ENCODE measurements around the gene CLIP2. TPM values are rescaled to one million over a fixed set of nuclear protein-coding genes. Genes with fewer than 3 reads are reported as not detected.

The CLIP2 gene
- total and polyA plus RNA-seq, 12 donors: 4.5 to 11.3 (median 6.6) TPM

DNA sequence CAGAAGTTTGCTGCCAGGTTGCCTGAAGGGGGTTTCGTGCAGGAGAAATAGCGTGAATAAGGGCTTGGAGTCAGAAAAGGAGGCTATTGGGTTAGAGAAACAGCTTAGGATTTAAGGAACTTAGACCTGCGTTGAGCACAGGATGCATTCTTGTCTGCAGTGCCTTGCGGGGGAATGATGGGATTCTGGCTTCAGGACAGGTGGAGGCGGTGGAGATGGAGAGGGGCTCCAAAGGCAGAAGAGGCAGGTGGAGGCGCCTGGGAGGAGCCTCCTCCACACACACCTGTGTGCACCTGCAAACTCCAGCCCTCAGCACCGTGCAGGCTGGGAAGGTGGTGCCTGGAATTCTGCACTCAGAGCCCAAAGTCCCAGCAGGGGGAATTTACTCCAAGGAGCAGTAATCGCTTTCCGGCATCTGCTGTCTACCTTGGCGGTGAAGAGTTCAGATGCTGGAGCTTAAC is 1.8 kb downstream of the CLIP2 start:
- peak overlapping the region in 7 of 10 donors; percentile 68 to 91 (median 82) for H3K4me3 ChIP-seq

DNA sequence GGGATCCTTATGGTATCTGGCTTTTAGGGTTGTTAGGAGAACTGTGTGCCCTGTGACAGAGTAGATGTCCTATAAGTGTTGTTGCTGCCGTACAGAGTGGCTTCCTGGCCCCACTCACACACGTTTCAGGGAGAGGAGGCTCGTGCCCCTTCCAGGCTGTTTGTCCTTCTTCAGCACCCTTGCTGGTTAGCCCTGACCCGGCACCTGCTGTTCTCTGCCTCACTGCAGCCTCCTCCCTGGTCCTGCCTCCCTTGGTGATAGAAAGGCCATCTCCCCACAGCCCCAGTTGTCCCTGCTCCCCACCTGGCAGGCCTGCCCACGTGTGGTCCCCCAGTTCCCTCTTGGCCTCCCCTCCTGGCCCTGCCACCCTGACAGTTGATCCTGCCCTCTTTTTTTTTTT is 2.3 kb downstream of the CLIP2 start:
- Histone ChIP-seq H3K4me3 (no peak overlapping the region), H3K4me1 (peaks cover 18 to 61% (median 47%) of the 10 kb centered on the region in 9 donors), H3K36me3 (no peaks in the 10 kb centered on the region), H3K9me3 (peaks cover 0 to 2% (median 0%) of the 10 kb centered on the region in 11 donors), H3K27ac (no peak overlapping the region), H3K27me3 (no peaks in the 10 kb centered on the region)
- WGBS, 2 donors: 83 to 87% methylated on average over 5 of the region's 5 CpGs
- intact Hi-C loops (cut with DNase I): loop anchor here in 6 of 10 donors (5.0 to 10.0 kb wide), 8 partner anchors 34 to 103 kb away; partner anchors contain the start of gene RFC2 (in 2 of the 6)
- no peak for ATAC-seq
- DNase-seq: no peak
- TF ChIP-seq, protein P1, sequence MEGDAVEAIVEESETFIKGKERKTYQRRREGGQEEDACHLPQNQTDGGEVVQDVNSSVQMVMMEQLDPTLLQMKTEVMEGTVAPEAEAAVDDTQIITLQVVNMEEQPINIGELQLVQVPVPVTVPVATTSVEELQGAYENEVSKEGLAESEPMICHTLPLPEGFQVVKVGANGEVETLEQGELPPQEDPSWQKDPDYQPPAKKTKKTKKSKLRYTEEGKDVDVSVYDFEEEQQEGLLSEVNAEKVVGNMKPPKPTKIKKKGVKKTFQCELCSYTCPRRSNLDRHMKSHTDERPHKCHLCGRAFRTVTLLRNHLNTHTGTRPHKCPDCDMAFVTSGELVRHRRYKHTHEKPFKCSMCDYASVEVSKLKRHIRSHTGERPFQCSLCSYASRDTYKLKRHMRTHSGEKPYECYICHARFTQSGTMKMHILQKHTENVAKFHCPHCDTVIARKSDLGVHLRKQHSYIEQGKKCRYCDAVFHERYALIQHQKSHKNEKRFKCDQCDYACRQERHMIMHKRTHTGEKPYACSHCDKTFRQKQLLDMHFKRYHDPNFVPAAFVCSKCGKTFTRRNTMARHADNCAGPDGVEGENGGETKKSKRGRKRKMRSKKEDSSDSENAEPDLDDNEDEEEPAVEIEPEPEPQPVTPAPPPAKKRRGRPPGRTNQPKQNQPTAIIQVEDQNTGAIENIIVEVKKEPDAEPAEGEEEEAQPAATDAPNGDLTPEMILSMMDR (IDR thresholded peaks at IDR 0.05): no peak

More for the DNA sequence above, 1.8 kb downstream of the CLIP2 start:
- H3K4me1 ChIP-seq: peaks cover 18 to 61% (median 47%) of the 10 kb centered on the region in 9 donors
- no peaks in the 10 kb centered on the region for H3K27me3 ChIP-seq
- DNase-seq: no peak
- H3K9me3 ChIP-seq: no peaks in the 10 kb centered on the region
- no peak for ATAC-seq
- intact Hi-C loops (cut with DNase I): loop anchor here in 6 of 10 donors (5.0 to 10.0 kb wide), 8 partner anchors 34 to 104 kb away; partner anchors contain the start of gene RFC2 (in 2 of the 6)
- no peak overlapping the region for H3K27ac ChIP-seq
- 72 to 76% methylated on average over 10 of the region's 10 CpGs for WGBS, 2 donors
- TF ChIP-seq, protein P1 (IDR thresholded peaks at IDR 0.05): no peak
- no peaks in the 10 kb centered on the region for H3K36me3 ChIP-seq

DNA sequence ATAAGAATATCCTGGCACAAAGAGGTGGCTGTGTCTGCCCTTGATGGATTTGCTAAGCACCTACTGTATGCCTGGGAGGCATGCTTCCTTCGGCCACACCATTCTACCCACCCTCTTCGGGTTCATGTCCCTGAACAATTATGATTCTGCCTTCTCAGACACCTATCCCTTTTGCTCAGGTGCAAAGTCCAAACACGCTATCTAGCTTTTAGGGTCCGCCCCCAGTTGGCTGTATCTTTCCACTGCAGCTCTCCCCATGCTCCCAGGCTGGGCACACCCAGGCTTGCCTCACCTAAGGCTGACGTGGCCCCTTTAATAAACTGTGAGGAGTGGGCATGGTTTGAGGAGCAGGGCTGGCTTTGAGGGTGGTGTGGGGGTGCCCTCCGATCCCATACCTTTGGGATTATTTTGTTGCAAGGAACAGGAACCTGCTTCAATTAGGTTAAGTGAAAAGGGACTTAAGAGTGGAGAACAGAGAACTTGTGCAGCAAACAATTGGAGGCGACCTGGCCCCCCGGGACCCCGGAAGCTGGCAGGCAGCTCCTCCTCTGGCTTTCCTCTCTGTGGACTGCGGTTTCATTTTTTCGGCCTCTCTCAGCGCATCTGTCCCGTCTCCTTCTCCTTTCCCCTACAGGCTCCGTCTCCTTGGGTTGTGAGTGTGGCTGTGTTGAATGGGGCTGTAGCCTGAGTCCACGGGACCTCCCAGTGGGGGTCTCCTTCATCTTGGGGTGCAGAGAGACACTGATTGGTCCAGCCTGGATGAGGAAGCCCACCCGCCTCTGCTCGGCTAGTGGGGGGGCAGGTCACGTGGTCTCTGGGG is 3.8 kb downstream of the CLIP2 start:
- Histone ChIP-seq H3K4me3 (no peak overlapping the region), H3K9me3 (peaks cover 0 to 5% (median 0%) of the 10 kb centered on the region in 11 donors), H3K27ac (peak overlapping the region in 3 of 10 donors; percentile 66 to 75 (median 71)), H3K4me1 (peaks cover 18 to 60% (median 44%) of the 10 kb centered on the region in 9 donors), H3K27me3 (no peaks in the 10 kb centered on the region), H3K36me3 (no peaks in the 10 kb centered on the region)
- intact Hi-C loops (cut with DNase I): loop anchor here in 6 of 10 donors (5.0 to 10.0 kb wide), 8 partner anchors 36 to 102 kb away; partner anchors contain the start of gene RFC2 (in 2 of the 6)
- TF ChIP-seq, protein P1 (IDR thresholded peaks at IDR 0.05): no peak
- no peak for ATAC-seq
- DNase-seq: no peak
- 74 to 81% methylated on average over 18 of the region's 18 CpGs for WGBS, 2 donors

DNA sequence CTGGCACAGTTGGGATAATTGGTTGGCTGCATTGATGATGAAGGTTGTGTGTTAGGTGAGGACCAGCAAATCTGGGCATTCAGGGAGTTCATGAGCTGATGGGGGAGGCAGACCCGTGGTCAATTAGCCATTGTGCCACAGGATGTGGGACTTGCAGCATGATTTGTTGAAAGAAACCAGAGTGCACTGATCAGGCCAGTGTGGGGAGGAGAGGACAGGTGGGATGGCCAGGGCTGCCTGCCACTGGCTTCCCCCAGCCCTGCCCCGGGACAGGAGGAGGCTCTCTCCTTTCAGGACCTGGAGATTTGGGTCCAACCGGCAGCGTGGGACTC is 4.3 kb downstream of the CLIP2 start:
- WGBS, 2 donors: 75 to 78% methylated on average over 4 of the region's 4 CpGs
- intact Hi-C loops (cut with DNase I): loop anchor here in 6 of 10 donors (5.0 to 10.0 kb wide), 8 partner anchors 36 to 101 kb away; partner anchors contain the start of gene RFC2 (in 2 of the 6)
- Histone ChIP-seq H3K36me3 (no peaks in the 10 kb centered on the region), H3K27ac (peak overlapping the region in 9 of 10 donors; percentile 34 to 84 (median 71)), H3K27me3 (no peaks in the 10 kb centered on the region), H3K4me1 (peaks cover 14 to 56% (median 41%) of the 10 kb centered on the region in 9 donors), H3K9me3 (peaks cover 0 to 5% (median 0%) of the 10 kb centered on the region in 11 donors), H3K4me3 (no peak overlapping the region)
- DNase-seq: no peak
- TF ChIP-seq, protein P1 (IDR thresholded peaks at IDR 0.05): no peak
- no peak for ATAC-seq

All from heart right ventricle (tissue), 16 donors.